GM06990 (cell line): Measurements from ENCODE around the gene TRAF1.

ENCODE experiments used
- DNase-seq: peaks from one replicate; pipeline ENCODE4 v3.0.0-alpha.2; 2011; ENCODE audit not compliant: insufficient read length; ENCODE audit errors: extremely low read depth
- H3K27me3 ChIP-seq: replicated peaks from 2 replicates; pipeline ENCODE4 v1.6.0; 2011; ENCODE audit warnings: low read length; ENCODE audit not compliant: control insufficient read depth, insufficient read depth
- H3K36me3 ChIP-seq: 2 replicates; pipeline ENCODE4 v1.5.1; 2011; ENCODE audit warnings: low read length; ENCODE audit not compliant: control insufficient read depth, insufficient read depth
- H3K4me3 ChIP-seq: replicated peaks from 2 replicates; pipeline ENCODE4 v1.5.1; 2011; ENCODE audit warnings: low read depth, mild to moderate bottlenecking, control low read depth, low read length
- CTCF ChIP-seq: IDR thresholded peaks from 2 replicates; pipeline ENCODE4 v1.5.1; 2011; ENCODE audit warnings: low read length, control low read depth, mild to moderate bottlenecking, inconsistent platforms; ENCODE audit not compliant: insufficient read depth, poor library complexity, severe bottlenecking

The TRAF1 gene

GRCh38 chr9:120861935-120862334 lies 64.7 kb downstream of the TRAF1 start:
- Histone ChIP-seq H3K36me3 (peaks cover 54% of the 10 kb centered on the region), H3K27me3 (no peaks in the 10 kb centered on the region), H3K4me3 (no peak overlapping the region)
- TF ChIP-seq CTCF = no peak
- DNase-seq = no peak

DNA sequence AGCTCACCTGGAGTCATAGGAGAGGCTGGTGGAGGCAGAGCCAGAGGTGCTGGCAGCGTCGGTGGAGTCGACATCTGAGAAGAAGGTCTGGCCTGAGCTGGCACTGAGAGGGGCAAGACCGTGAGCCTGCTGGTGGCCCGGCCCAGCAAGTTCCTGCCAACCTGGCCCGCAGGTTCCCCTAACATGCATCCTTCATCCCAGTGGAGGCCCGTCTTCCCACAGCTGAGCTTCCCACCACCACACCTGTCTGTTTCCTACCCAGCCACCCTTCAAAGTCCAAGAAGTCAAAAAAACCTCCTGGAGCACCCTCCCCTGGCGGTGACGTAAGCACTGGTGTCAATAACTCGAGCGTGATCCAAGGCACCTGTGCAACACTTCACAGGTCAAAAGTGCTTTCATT lies 66.5 kb downstream of the TRAF1 start:
- Histone ChIP-seq H3K27me3 (no peaks in the 10 kb centered on the region), H3K36me3 (peaks cover 43% of the 10 kb centered on the region), H3K4me3 (no peak overlapping the region)
- no peak for DNase-seq
- TF ChIP-seq CTCF = no peak

DNA sequence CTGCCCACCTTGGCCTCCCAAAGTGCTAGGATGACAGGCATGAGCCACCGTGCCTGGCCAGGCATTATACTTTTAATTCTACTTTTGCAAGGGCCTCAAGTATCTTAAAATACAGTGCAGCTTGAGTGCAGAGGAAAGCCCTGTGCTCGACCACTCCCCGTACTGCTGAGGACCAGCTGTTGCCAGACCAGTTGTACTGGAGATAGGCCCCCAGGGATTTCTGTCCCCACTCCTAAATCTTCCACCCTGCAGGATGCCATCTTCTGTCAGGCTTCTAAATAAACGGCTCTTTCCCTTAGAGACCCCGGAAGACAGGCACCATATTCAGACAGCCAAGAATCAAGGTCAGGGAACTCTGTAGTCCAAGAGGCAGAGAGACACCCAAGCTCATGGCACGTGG lies 67.2 kb downstream of the TRAF1 start:
- TF ChIP-seq CTCF = no peak
- Histone ChIP-seq H3K4me3 (no peak overlapping the region), H3K36me3 (peaks cover 42% of the 10 kb centered on the region), H3K27me3 (no peaks in the 10 kb centered on the region)
- no peak for DNase-seq

DNA sequence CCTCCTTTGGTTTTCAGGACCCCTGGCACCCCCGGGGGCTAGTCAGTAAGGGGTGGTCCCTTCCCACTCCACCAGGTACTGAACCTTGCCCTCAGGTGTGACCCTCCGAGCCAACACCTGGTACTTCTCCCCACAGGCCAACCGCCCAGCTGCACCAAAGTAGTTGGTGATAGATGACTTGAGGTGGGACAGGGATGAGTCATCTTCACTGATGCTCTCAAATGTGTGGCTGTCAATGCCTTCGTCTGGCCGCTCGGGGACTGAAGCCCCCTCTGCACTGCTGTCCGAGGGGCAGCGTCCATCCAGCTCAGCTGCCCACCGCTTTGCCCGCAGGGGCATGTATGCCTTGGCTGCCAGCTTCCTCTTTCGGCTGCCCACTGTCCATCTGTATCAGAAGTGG lies 68.7 kb downstream of the TRAF1 start:
- peaks cover 34% of the 10 kb centered on the region for H3K36me3 ChIP-seq
- TF ChIP-seq CTCF = no peak
- no peaks in the 10 kb centered on the region for H3K27me3 ChIP-seq
- DNase-seq = no peak
- no peak overlapping the region for H3K4me3 ChIP-seq

DNA sequence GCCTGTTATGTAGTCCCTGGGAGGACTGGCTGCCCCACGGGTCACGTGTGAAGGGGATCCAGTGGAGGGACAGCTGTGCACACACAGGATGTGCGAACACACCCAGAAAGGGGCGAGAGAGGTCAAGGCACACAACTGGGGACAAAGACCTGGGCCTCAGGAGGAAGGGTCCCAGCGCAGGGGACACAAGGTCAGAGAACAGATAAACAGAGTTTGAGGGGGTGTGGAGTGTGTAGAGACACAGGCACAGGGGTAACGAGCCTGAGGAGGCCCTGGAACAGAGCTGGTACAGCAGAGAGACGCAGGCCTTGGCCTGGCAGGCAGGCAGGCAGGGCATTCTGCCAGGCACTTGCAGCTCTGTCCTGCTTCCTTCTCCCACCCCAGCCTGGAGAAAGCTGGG lies 69.1 kb downstream of the TRAF1 start:
- no peak for TF ChIP-seq CTCF
- no peak overlapping the region for H3K4me3 ChIP-seq
- DNase-seq = no peak
- H3K27me3 ChIP-seq = no peaks in the 10 kb centered on the region
- peaks cover 30% of the 10 kb centered on the region for H3K36me3 ChIP-seq

DNA sequence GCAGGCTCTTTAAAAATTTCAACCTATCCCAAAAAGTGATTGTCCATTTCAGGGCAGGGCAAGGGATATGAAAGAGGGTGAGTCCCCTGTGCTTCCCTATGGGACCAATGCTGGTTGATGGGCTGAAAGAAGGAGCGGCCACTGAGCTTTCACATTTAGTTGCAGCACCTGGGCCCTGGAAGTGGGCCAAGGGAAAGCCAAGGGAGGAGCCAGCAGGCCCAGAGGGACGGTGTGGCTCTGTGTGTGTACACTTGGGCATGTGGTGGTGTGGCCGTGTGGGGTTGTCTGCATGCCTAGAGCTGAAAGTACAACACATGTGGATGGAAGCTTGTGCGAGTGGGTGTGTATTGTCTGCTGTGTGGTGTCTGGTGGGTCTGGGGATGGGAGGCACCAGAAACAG lies 69.9 kb downstream of the TRAF1 start:
- Histone ChIP-seq H3K36me3 (peaks cover 25% of the 10 kb centered on the region), H3K27me3 (no peaks in the 10 kb centered on the region), H3K4me3 (no peak overlapping the region)
- TF ChIP-seq CTCF = no peak
- DNase-seq = no peak
